ENCODE measurements around the gene ATXN1. TPM values are rescaled to one million over a fixed set of nuclear protein-coding genes. Genes with fewer than 3 reads are reported as not detected.

The ATXN1 gene
- total RNA-seq, 5 donors from 2014 or later (not counting 1 experiment from before 2014, with no cell fraction given), result 65.1 to 101 (median 77.5) TPM

DNA sequence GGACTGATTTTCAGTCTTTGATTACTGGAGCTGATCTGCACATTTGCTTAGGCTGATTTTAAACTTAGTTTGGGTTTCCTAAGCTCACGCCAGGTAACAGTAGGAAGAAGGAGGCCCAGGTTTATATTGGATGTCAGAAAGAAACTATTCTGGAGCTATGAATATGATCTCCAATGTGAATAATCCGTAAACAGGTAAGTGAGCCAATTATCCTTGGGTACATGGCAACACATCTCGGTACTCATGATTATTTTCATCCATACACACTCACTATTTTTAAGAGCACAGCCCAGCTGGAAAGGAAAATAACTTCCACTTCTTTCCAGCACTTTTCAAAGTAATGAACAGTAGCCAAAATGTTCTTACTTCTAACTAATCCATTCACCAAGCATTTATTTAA, 7.0 kb downstream of the ATXN1 start:
- Mint-ChIP-seq H3K4me3 (no peak overlapping the region), H3K4me1 (peaks cover 45 to 78% (median 73%) of the 10 kb centered on the region in 3 donors), H3K27me3 (no peaks in the 10 kb centered on the region), H3K27ac (no peak overlapping the region), H3K36me3 (peaks cover 28% of the 10 kb centered on the region), H3K9me3 (no peaks in the 10 kb centered on the region)
- ATAC-seq (replicated peaks in 1 of 4) (no peak), DNase-seq (no peak)
- POLR2A ChIA-PET, result interaction anchor here in 1 of 2 donors (0.5 to 1.4 kb wide), 2 partner anchors 9 to 290 kb away, joined by 3 to 5 read pairs; no protein-coding TSS in a partner anchor
- Histone ChIP-seq H3K9me3 (no peaks in the 10 kb centered on the region), H3K27me3 (replicated peaks in 1 of 2; ENCODE audit: control insufficient read depth in 2 of 2, extremely low read depth in 1 of 2, insufficient read depth in 2 of 2, low read length in 1 of 2) (no peaks in the 10 kb centered on the region), H3K4me1 (ENCODE audit: control insufficient read depth in 1 of 2, extremely low read depth in 1 of 2, insufficient read depth in 2 of 2, low read length in 2 of 2) (peaks cover 6 to 12% of the 10 kb centered on the region in 2 experiments), H3K27ac (ENCODE audit: low read length) (no peak overlapping the region), H3K4me3 (ENCODE audit: control insufficient read depth in 1 of 2, extremely low read depth in 1 of 2, low read length in 1 of 2) (no peak overlapping the region), H3K36me3 (ENCODE audit: control insufficient read depth in 2 of 2, extremely low read depth in 1 of 2, insufficient read depth in 1 of 2, low read length in 1 of 2) (peaks cover 0 to 32% of the 10 kb centered on the region in 2 donors)
- WGBS (ENCODE audit: insufficient coverage), result 94% methylated on average over 2 of the region's 3 CpGs
- CTCF ChIA-PET, result interaction anchor here in 1 of 2 donors (0.6 to 0.7 kb wide), 2 partner anchors 60 to 211 kb away, joined by 3 to 5 read pairs; no protein-coding TSS in a partner anchor

DNA sequence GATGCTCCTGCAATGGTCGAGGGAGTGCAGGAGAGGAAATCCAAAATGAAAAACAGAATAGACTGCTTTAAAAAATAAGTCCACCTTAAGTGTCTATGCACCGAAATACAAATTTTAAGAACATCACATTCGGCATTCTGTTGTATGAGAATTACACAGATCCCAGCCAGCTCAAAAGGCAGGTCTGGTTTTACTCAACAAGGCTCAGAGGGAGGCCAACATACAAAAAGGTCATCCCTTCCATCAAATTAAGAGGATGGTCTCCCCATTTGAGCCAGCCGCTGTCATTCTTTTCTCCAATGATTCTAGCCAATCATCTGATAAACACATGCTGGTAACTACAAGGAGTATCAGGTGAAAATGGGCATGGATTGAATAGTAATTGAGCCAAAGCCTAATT, 7.9 kb downstream of the ATXN1 start:
- CTCF ChIA-PET, result no interaction called here
- no peaks in the 10 kb centered on the region for H3K27me3 ChIP-seq (replicated peaks in 1 of 2; ENCODE audit: control insufficient read depth in 2 of 2, extremely low read depth in 1 of 2, insufficient read depth in 2 of 2, low read length in 1 of 2)
- H3K9me3 ChIP-seq, result no peaks in the 10 kb centered on the region
- Mint-ChIP-seq H3K4me3 (no peak overlapping the region), H3K27ac (no peak overlapping the region), H3K27me3 (no peaks in the 10 kb centered on the region), H3K9me3 (no peaks in the 10 kb centered on the region), H3K36me3 (peaks cover 30% of the 10 kb centered on the region), H3K4me1 (peaks cover 43 to 78% (median 71%) of the 10 kb centered on the region in 3 donors)
- H3K27ac ChIP-seq (ENCODE audit: low read length), result no peak overlapping the region
- no peak overlapping the region for H3K4me3 ChIP-seq (ENCODE audit: control insufficient read depth in 1 of 2, extremely low read depth in 1 of 2, low read length in 1 of 2)
- DNase-seq, result no peak
- peaks cover 0 to 5% of the 10 kb centered on the region in 2 experiments for H3K4me1 ChIP-seq (ENCODE audit: control insufficient read depth in 1 of 2, extremely low read depth in 1 of 2, insufficient read depth in 2 of 2, low read length in 2 of 2)
- WGBS (ENCODE audit: insufficient coverage), result 100% methylated on average over 2 of the region's 4 CpGs
- ATAC-seq (replicated peaks in 1 of 4), result no peak
- POLR2A ChIA-PET, result interaction anchor here in 1 of 2 donors (1.4 kb wide), 1 partner anchor 10 kb away, joined by 5 read pairs; no protein-coding TSS in a partner anchor
- peaks cover 0 to 38% of the 10 kb centered on the region in 2 donors for H3K36me3 ChIP-seq (ENCODE audit: control insufficient read depth in 2 of 2, extremely low read depth in 1 of 2, insufficient read depth in 1 of 2, low read length in 1 of 2)

DNA sequence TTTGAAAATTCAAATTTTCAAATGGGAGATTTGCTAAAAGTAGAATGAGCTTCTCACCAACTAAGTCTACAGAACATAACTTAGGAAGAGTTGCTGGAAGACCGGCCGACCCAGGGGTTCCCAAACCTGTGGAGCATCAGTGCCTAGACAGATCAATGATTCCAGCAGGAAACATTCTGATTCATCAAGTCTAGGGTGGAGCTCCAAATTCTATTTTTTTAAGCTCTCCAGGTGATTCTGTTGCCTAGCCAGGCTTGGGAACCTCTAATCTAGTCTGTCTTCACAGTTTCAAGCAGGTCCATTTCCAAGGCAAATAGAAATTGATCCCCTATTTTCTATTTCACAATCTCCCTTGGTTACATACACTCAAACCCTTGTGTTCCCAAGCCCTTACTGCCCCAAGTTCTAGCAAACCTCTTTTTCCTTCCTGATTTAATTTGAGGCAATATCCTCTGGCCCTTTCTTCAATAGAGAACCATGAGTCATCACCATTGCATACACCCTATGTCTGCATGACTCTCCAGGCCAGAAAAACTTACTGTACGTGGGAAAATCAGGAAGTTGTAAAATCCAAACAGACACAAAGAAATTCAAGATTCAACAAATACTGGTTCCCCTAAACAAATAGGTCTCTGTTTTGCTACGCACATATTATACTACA, 8.9 kb downstream of the ATXN1 start:
- DNase-seq (no peak), ATAC-seq (replicated peaks in 1 of 4) (no peak)
- Histone ChIP-seq H3K27ac (ENCODE audit: low read length) (no peak overlapping the region), H3K27me3 (replicated peaks in 1 of 2; ENCODE audit: control insufficient read depth in 2 of 2, extremely low read depth in 1 of 2, insufficient read depth in 2 of 2, low read length in 1 of 2) (no peaks in the 10 kb centered on the region), H3K4me1 (ENCODE audit: control insufficient read depth in 1 of 2, extremely low read depth in 1 of 2, insufficient read depth in 2 of 2, low read length in 2 of 2) (peaks cover 0 to 9% of the 10 kb centered on the region in 2 experiments), H3K36me3 (ENCODE audit: control insufficient read depth in 2 of 2, extremely low read depth in 1 of 2, insufficient read depth in 1 of 2, low read length in 1 of 2) (peaks cover 0 to 42% of the 10 kb centered on the region in 2 donors), H3K4me3 (ENCODE audit: control insufficient read depth in 1 of 2, extremely low read depth in 1 of 2, low read length in 1 of 2) (no peak overlapping the region), H3K9me3 (no peaks in the 10 kb centered on the region)
- Mint-ChIP-seq H3K27me3 (no peaks in the 10 kb centered on the region), H3K4me3 (no peak overlapping the region), H3K36me3 (peaks cover 35% of the 10 kb centered on the region), H3K9me3 (no peaks in the 10 kb centered on the region), H3K4me1 (peaks cover 41 to 77% (median 68%) of the 10 kb centered on the region in 3 donors), H3K27ac (peak overlapping the region; percentile 12 to 20)
- CTCF ChIA-PET, result interaction anchor here in 1 of 2 donors (0.9 to 1.3 kb wide), 4 partner anchors 12 to 45 kb away, joined by 3 to 4 read pairs (median 3); no protein-coding TSS in a partner anchor
- POLR2A ChIA-PET, result interaction anchor here (1.0 to 1.1 kb wide), 2 partner anchors 11 to 15 kb away, joined by 3 to 4 read pairs; no protein-coding TSS in a partner anchor
- WGBS (ENCODE audit: insufficient coverage), result 100% methylated on average over 1 of the region's 4 CpGs

DNA sequence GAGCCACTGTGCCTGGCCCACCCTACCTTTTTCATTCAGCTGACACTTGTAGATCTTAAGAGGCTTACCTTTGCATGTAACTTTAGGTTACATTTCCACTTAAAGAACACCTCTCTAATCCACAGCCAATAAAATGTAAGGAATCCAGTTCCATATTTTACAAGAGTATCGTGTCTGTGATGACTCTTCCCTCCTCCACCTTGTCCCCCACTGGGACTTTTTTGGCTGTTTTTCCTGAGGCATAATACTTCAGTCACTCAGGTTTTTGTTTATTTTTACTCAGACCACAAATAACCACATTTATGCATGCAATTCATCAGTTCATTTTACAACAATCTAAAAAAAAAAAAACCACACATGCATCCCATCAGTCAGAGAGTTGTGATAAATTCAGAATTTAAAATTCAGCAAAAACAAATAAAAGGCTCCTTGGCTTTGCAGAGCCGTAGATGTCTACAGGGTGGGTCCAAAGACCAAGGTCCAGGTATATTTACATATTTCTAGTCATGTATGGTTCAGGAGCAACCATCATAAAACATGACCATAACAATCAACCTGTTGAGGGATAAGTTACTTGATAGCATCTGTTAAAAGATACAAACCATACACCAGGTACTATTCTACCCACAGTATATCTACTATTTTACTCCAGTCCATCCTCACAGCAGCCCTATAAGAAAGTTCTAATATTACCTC, 9.9 kb downstream of the ATXN1 start:
- no peak overlapping the region for H3K27ac ChIP-seq (ENCODE audit: low read length)
- H3K27me3 ChIP-seq (replicated peaks in 1 of 2; ENCODE audit: control insufficient read depth in 2 of 2, extremely low read depth in 1 of 2, insufficient read depth in 2 of 2, low read length in 1 of 2), result no peaks in the 10 kb centered on the region
- Mint-ChIP-seq H3K27ac (no peak overlapping the region), H3K36me3 (peaks cover 32% of the 10 kb centered on the region), H3K4me3 (no peak overlapping the region), H3K9me3 (no peaks in the 10 kb centered on the region), H3K27me3 (no peaks in the 10 kb centered on the region), H3K4me1 (peaks cover 40 to 74% (median 65%) of the 10 kb centered on the region in 3 donors)
- 100% methylated on average over 1 of the region's 2 CpGs for WGBS (ENCODE audit: insufficient coverage)
- ChIA-PET POLR2A (interaction anchor here (0.5 to 1.1 kb wide), 4 partner anchors 9 to 203 kb away, joined by 3 to 5 read pairs (median 4); no protein-coding TSS in a partner anchor), CTCF (interaction anchor here in 1 of 2 donors (0.9 to 1.5 kb wide), 5 partner anchors 10 to 44 kb away, joined by 3 to 4 read pairs (median 3); partner anchors contain the start of gene ATXN1)
- H3K4me1 ChIP-seq (ENCODE audit: control insufficient read depth in 1 of 2, extremely low read depth in 1 of 2, insufficient read depth in 2 of 2, low read length in 2 of 2), result peaks cover 0 to 9% of the 10 kb centered on the region in 2 experiments
- no peak overlapping the region for H3K4me3 ChIP-seq (ENCODE audit: control insufficient read depth in 1 of 2, extremely low read depth in 1 of 2, low read length in 1 of 2)
- ATAC-seq (replicated peaks in 1 of 4), result no peak
- peaks cover 0 to 46% of the 10 kb centered on the region in 2 donors for H3K36me3 ChIP-seq (ENCODE audit: control insufficient read depth in 2 of 2, extremely low read depth in 1 of 2, insufficient read depth in 1 of 2, low read length in 1 of 2)
- no peak for DNase-seq
- no peaks in the 10 kb centered on the region for H3K9me3 ChIP-seq

DNA sequence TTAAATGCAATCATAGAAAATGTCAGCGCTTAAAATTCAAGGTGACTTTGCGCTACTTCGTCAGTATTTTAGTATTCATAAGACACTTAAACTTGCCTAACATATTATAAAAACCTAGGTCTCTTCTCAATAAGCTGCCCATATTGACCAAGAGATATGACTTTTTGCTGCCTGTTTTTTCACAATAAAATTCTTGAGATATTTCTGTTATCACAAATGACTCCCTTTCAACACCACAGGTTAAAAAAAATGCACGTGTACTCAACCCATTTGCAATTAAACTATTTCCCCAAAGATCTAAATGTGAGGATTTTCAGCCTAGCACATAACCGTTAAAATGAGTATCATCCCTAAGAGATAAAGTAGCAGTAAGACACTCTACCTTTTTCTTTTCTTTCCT, 10.7 kb downstream of the ATXN1 start:
- no peak overlapping the region for H3K4me3 Mint-ChIP-seq
- H3K4me1 Mint-ChIP-seq, result peaks cover 49 to 78% (median 68%) of the 10 kb centered on the region in 3 donors
- H3K9me3 Mint-ChIP-seq, result no peaks in the 10 kb centered on the region
- H3K36me3 Mint-ChIP-seq, result peaks cover 31% of the 10 kb centered on the region
- ChIA-PET POLR2A (no interaction called here), CTCF (interaction anchor here in 1 of 2 donors (1.1 to 1.5 kb wide), 2 partner anchors 11 to 38 kb away, joined by 3 to 4 read pairs; partner anchors contain the start of gene ATXN1)
- H3K4me1 ChIP-seq (ENCODE audit: control insufficient read depth in 1 of 2, extremely low read depth in 1 of 2, insufficient read depth in 2 of 2, low read length in 2 of 2), result peaks cover 0 to 9% of the 10 kb centered on the region in 2 experiments
- H3K27me3 ChIP-seq (replicated peaks in 1 of 2; ENCODE audit: control insufficient read depth in 2 of 2, extremely low read depth in 1 of 2, insufficient read depth in 2 of 2, low read length in 1 of 2), result no peaks in the 10 kb centered on the region
- H3K27ac Mint-ChIP-seq, result no peak overlapping the region
- H3K4me3 ChIP-seq (ENCODE audit: control insufficient read depth in 1 of 2, extremely low read depth in 1 of 2, low read length in 1 of 2), result no peak overlapping the region
- H3K9me3 ChIP-seq, result no peaks in the 10 kb centered on the region
- no peak for ATAC-seq (replicated peaks in 1 of 4)
- H3K27me3 Mint-ChIP-seq, result no peaks in the 10 kb centered on the region
- peaks cover 0 to 46% of the 10 kb centered on the region in 2 donors for H3K36me3 ChIP-seq (ENCODE audit: control insufficient read depth in 2 of 2, extremely low read depth in 1 of 2, insufficient read depth in 1 of 2, low read length in 1 of 2)
- DNase-seq, result no peak
- H3K27ac ChIP-seq (ENCODE audit: low read length), result no peak overlapping the region
- WGBS (ENCODE audit: insufficient coverage), result 93% methylated on average over 3 of the region's 5 CpGs
